Measurements from ENCODE around the gene METTL24. TPM values are rescaled to one million over a fixed set of nuclear protein-coding genes. Genes with fewer than 3 reads are reported as not detected.
"Not testable (repeated sequence)": the region's sequence is repeated elsewhere in the genome, so short reads cannot be mapped to it uniquely, and the experiment has no call there.

METTL24 gene
- total and polyA plus RNA-seq, 2 donors (not counting 1 experiment from before 2014, with no cell fraction given): 0.18 to 2.6 TPM

DNA sequence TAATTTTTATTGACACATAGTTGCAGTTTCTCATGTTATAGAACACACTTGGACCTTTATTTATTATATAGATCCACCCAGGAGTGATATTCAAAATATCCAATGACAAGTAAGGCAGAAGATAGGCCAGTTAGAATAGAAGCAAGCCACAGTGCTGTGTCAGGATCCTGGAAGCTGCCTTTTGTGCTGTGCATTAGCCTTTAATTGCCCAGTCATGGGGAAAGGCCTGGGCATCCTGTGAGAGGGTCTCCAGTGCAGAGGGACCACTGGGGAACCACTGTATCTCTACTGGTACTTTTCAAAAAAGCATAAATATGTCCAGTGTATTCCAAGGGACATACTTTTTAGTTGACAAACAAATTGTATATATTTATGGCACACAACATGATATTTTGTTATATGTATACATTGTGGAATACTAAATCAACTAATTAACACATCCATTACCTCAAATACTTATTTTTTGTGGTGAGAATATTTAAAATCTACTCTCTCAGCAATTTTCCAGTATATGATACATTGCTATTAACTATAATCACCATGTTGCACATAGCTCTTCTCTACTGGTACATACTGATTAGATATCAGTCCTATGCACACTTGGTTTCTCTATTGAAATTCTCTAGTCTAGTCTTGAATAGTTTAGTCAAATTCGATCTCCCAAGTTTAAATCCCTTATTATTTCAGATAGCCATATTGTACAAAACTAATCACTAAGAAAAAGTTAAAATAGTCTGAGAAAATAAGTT lies 118.4 kb downstream of the METTL24 start:
- H3K4me1 ChIP-seq (ENCODE audit: control insufficient read depth, extremely low read depth, insufficient read depth, low read length): no peaks in the 10 kb centered on the region
- H3K79me2 ChIP-seq (ENCODE audit: control insufficient read depth, insufficient read depth, low read length): no peaks in the 10 kb centered on the region
- no peak for DNase-seq (ENCODE audit: low read depth in 2 of 2)
- no peak overlapping the region for H2AFZ ChIP-seq (ENCODE audit: low read length)
- no peaks in the 10 kb centered on the region for H4K20me1 ChIP-seq (ENCODE audit: control insufficient read depth, extremely low read depth, insufficient read depth, low read length)
- H3K9me3 ChIP-seq (ENCODE audit: control insufficient read depth, insufficient read depth, low read depth, low read length): no peaks in the 10 kb centered on the region
- H3K4me3 ChIP-seq (replicated peaks in 1 of 4; ENCODE audit: control extremely low read depth in 1 of 4, insufficient read depth in 1 of 4, low read depth in 3 of 4, low read length in 4 of 4): no peak overlapping the region
- no peak overlapping the region for H3K4me2 ChIP-seq (ENCODE audit: extremely low read depth, insufficient read depth, low read length)
- no peak overlapping the region for H3K9ac ChIP-seq (ENCODE audit: insufficient read depth, low read length)
- H3K36me3 ChIP-seq (ENCODE audit: control insufficient read depth, insufficient read depth, low read length): no peaks in the 10 kb centered on the region
- no peak overlapping the region for H3K27ac ChIP-seq (ENCODE audit: insufficient read depth, low read length)
- TF ChIP-seq, protein P1, sequence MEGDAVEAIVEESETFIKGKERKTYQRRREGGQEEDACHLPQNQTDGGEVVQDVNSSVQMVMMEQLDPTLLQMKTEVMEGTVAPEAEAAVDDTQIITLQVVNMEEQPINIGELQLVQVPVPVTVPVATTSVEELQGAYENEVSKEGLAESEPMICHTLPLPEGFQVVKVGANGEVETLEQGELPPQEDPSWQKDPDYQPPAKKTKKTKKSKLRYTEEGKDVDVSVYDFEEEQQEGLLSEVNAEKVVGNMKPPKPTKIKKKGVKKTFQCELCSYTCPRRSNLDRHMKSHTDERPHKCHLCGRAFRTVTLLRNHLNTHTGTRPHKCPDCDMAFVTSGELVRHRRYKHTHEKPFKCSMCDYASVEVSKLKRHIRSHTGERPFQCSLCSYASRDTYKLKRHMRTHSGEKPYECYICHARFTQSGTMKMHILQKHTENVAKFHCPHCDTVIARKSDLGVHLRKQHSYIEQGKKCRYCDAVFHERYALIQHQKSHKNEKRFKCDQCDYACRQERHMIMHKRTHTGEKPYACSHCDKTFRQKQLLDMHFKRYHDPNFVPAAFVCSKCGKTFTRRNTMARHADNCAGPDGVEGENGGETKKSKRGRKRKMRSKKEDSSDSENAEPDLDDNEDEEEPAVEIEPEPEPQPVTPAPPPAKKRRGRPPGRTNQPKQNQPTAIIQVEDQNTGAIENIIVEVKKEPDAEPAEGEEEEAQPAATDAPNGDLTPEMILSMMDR (conservative IDR thresholded peaks at IDR 0.05 in 1 of 2, IDR thresholded peaks at IDR 0.05 in 1 of 2; ENCODE audit: low read depth in 1 of 2, low read length in 2 of 2): no peak
- no peak for TF ChIP-seq EZH2 (IDR thresholded peaks at IDR 0.05; ENCODE audit: low read length, missing control alignments)
- H3K27me3 ChIP-seq (ENCODE audit: control insufficient read depth, insufficient read depth, low read length): no peaks in the 10 kb centered on the region

DNA sequence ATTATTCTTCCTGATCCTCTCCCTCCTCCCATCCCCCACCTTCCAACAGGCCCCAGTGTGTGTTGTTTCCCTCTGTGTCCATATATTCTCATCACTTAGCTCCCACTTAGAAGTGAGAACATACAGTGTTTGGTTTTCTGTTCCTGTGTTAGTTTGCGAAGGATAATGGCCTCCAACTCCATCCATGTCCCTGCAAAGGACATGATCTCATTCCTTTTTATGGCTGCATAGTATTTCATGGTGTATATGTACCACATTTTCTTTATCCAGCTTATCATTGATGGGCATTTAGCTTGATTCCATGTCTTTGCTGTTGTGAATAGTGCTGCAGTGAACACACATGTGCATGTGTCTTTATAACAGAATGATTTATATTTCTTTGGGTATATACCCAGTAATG lies 122.1 kb downstream of the METTL24 start:
- H3K9me3 ChIP-seq (ENCODE audit: control insufficient read depth, insufficient read depth, low read depth, low read length); H3K79me2 ChIP-seq (ENCODE audit: control insufficient read depth, insufficient read depth, low read length); H2AFZ ChIP-seq (ENCODE audit: low read length); H3K4me2 ChIP-seq (ENCODE audit: extremely low read depth, insufficient read depth, low read length); H3K27ac ChIP-seq (ENCODE audit: insufficient read depth, low read length); H4K20me1 ChIP-seq (ENCODE audit: control insufficient read depth, extremely low read depth, insufficient read depth, low read length); DNase-seq (ENCODE audit: low read depth in 2 of 2); H3K36me3 ChIP-seq (ENCODE audit: control insufficient read depth, insufficient read depth, low read length); H3K4me1 ChIP-seq (ENCODE audit: control insufficient read depth, extremely low read depth, insufficient read depth, low read length); H3K4me3 ChIP-seq (replicated peaks in 1 of 4; ENCODE audit: control extremely low read depth in 1 of 4, insufficient read depth in 1 of 4, low read depth in 3 of 4, low read length in 4 of 4); H3K27me3 ChIP-seq (ENCODE audit: control insufficient read depth, insufficient read depth, low read length); H3K9ac ChIP-seq (ENCODE audit: insufficient read depth, low read length): not testable (repeated sequence)

DNA sequence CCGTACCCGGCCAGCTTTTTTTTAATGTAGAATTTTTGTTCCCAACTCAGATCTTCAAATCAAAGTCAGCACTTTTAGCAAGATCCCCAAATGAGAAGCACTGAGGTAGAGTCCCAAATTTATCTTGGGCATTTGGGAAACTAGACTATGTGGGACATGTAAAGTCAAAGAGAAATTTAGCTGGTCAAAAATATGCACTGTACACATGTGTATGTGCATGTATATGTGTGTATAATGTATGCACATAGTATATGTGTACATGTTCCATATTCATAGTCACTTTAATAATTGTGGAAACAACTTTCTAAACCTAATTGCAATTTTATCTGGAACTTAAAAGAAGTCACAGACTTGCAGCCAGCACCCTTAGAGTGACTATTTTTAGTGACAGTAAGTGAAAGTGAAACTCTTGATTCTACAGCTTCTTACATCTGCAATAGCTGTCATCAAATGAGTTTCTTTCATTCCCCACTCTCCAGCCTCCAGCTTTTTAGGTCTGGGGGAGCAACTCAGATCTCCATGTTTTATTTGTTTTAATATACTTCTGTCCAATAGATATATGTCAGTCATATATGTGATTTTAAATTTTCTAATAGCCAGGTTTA lies 124.3 kb downstream of the METTL24 start:
- Histone ChIP-seq H4K20me1 (ENCODE audit: control insufficient read depth, extremely low read depth, insufficient read depth, low read length) (no peaks in the 10 kb centered on the region), H3K27ac (ENCODE audit: insufficient read depth, low read length) (no peak overlapping the region), H3K4me2 (ENCODE audit: extremely low read depth, insufficient read depth, low read length) (peak overlapping the region; percentile 23), H3K27me3 (ENCODE audit: control insufficient read depth, insufficient read depth, low read length) (no peaks in the 10 kb centered on the region), H3K9me3 (ENCODE audit: control insufficient read depth, insufficient read depth, low read depth, low read length) (no peaks in the 10 kb centered on the region), H2AFZ (ENCODE audit: low read length) (no peak overlapping the region), H3K4me3 (replicated peaks in 1 of 4; ENCODE audit: control extremely low read depth in 1 of 4, insufficient read depth in 1 of 4, low read depth in 3 of 4, low read length in 4 of 4) (no peak overlapping the region), H3K4me1 (ENCODE audit: control insufficient read depth, extremely low read depth, insufficient read depth, low read length) (peaks cover 2% of the 10 kb centered on the region), H3K79me2 (ENCODE audit: control insufficient read depth, insufficient read depth, low read length) (no peaks in the 10 kb centered on the region), H3K36me3 (ENCODE audit: control insufficient read depth, insufficient read depth, low read length) (no peaks in the 10 kb centered on the region), H3K9ac (ENCODE audit: insufficient read depth, low read length) (no peak overlapping the region)
- TF ChIP-seq, protein P1 (conservative IDR thresholded peaks at IDR 0.05 in 1 of 2, IDR thresholded peaks at IDR 0.05 in 1 of 2; ENCODE audit: low read depth in 1 of 2, low read length in 2 of 2): no peak
- TF ChIP-seq EZH2 (IDR thresholded peaks at IDR 0.05; ENCODE audit: low read length, missing control alignments): no peak
- peak; percentile 5 to 42 for DNase-seq (ENCODE audit: low read depth in 2 of 2)

Measured in fibroblast of lung (primary cell).